Prostate gland (tissue), 2 donors: ENCODE data around the gene TMPRSS11B.
"Not testable (repeated sequence)": the region's sequence is repeated elsewhere in the genome, so short reads cannot be mapped to it uniquely, and the experiment has no call there.

Experiments
- CTCF ChIP-seq, 4 experiments: fragments of 200-600 bp in 2 of 4; fragments of 450-650 bp in 2 of 4; sonication (generic) in 2 of 4; IDR thresholded peaks; 1 replicate in 3 of 4; 2 replicates in 1 of 4; pipeline ENCODE4 v1.5.1; 2016 to 2019; ENCODE audit warnings: antibody characterized with exemption in 4 of 4, mild to moderate bottlenecking in 2 of 4, moderate library complexity in 2 of 4
- POLR2A ChIP-seq: fragments of 450-650 bp; IDR thresholded peaks from one replicate; pipeline ENCODE4 v1.6.1; 2016; ENCODE audit warnings: antibody characterized with exemption, mild to moderate bottlenecking

- not testable (repeated sequence) for TF ChIP-seq CTCF (IDR thresholded peaks at IDR 0.05); POLR2A
Measured at GRCh38 chr4:68194305-68194704, 51.2 kb downstream of the TMPRSS11B start.
